ENCODE data around the gene RAB35.

Gene RAB35

DNA sequence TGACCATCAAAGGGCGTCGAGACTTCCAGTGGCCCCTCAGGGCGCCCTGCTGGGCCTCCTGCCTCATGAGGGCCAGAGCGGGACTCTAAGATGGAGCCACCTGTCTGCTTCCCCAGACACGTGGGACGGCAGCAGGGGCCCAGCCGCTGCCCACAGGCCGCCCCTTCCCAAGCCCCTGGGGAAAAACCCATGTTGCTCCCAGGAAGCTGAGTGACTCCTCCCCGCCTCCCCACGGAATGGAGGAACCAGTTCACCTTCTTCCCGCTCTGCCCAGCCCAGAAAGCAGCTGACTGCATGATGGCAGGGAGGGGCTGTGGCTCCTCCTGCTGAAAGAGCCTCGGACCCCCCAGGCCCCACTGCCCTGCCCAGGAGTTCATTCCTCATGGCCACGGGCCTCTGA is 14.9 kb downstream of the RAB35 start:
- no peak for DNase-seq (ENCODE audit: low spot score)
- TF ChIP-seq CTCF (IDR thresholded peaks at IDR 0.05; ENCODE audit: extremely low read depth, insufficient read depth, missing control alignments): no peak
- in situ Hi-C loops (cut with MboI; ENCODE audit: low pct_unique_long_range_greater_than_20kb, low sequenced_read_pairs, unreplicated experiment): no loop called here

DNA sequence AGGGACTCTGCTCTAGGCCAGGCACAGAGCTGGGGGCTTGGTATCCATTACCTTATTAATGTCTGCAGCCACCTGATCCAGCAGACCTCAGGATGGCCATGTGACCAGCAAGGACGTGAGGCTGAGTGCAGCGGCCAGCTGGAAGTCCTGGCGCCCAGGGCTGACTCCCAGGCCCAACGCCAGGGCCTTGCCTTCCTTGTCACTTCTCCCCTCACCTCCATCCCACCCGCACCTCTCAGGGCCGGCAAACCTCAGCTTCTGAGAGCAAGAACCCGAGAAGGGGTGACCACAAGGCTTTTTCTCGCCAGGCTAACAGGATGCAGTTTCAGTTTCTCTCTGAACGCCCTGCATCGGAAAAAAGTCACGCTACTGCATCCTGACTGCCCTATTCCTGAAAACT is 15.4 kb downstream of the RAB35 start:
- peak; percentile 59 for DNase-seq (ENCODE audit: low spot score)
- TF ChIP-seq CTCF (IDR thresholded peaks at IDR 0.05; ENCODE audit: extremely low read depth, insufficient read depth, missing control alignments): no peak
- in situ Hi-C loops (cut with MboI; ENCODE audit: low pct_unique_long_range_greater_than_20kb, low sequenced_read_pairs, unreplicated experiment): no loop called here

DNA sequence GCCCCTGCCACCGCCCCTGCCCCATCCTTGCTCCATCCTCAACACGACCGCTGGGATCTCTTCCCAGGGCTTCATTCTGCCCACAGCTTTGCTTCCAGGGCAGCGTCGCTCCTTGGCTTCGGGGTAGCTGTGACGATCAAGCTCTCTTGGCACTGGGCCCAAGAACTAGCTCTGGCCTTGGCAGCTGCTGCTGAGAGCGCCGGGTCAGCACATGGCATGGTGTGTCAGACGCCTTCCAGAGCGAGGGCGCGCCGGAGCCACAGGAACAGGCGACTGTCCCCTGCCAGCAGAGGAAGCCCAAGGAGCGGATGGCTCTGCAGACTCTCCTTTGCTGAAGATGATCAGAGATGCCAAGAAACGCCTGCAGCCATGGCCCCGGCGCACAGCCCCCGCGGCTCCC is 15.9 kb downstream of the RAB35 start:
- in situ Hi-C loops (cut with MboI; ENCODE audit: low pct_unique_long_range_greater_than_20kb, low sequenced_read_pairs, unreplicated experiment): no loop called here
- no peak for TF ChIP-seq CTCF (IDR thresholded peaks at IDR 0.05; ENCODE audit: extremely low read depth, insufficient read depth, missing control alignments)
- no peak for DNase-seq (ENCODE audit: low spot score)

DNA sequence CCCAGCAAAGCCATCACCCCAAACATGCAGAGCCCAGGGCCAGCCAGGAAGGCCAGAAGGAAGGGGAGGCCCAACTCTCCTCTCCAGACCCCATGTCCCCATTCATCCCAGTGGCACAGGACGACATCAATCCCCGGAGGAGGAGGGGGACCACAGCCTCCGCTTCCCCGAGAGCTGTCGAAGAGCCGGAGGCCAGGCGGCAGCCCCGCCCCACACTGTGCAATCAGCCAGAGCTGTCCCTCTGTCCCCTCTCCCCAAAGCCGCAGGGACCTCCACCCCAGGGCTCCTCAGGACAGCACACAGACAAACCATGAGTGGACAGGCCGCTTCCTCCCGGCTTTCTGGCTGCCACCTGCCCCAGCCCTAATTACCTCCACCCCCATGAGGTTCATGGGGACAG is 16.8 kb downstream of the RAB35 start:
- DNase-seq (ENCODE audit: low spot score): no peak
- TF ChIP-seq CTCF (IDR thresholded peaks at IDR 0.05; ENCODE audit: extremely low read depth, insufficient read depth, missing control alignments): no peak
- in situ Hi-C loops (cut with MboI; ENCODE audit: low pct_unique_long_range_greater_than_20kb, low sequenced_read_pairs, unreplicated experiment): loop anchor here (25.0 kb wide), 1 partner anchor 412 kb away; no protein-coding TSS in a partner anchor

DNA sequence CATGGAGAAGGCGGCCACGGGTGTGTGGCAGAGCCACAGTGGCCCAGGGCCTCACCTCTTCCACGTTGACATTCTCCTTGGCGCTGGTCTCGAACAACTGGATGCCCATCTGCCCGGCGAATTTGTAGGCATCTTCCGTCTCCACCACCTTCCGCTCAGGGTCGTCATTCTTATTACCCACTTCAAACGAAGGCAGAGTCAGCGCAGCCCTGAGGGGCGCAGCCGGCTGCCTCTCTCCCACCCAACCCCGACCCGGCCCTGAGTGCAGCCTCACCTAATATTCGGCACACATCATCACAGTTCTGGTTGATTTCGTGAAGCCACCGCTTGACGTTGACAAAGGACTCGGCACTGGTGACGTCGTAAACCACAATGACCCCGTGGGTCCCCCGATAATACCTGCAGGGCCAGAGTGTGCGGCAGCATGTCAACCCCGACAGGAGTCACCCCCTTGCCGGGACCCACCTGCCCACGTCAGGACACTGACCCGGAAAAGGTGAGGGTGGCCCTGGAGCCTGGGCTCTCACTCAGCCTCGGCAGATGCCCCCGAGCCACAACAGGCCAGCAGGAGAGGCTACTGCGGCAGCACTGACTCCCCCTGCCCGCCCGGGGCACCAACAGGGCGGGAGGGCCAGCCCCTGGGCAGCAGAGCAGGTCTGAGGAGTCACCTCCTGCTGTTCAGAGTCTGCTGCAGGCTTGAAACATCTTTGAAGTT is 17.6 kb downstream of the RAB35 start:
- in situ Hi-C loops (cut with MboI; ENCODE audit: low pct_unique_long_range_greater_than_20kb, low sequenced_read_pairs, unreplicated experiment): loop anchor here (25.0 kb wide), 1 partner anchor 412 kb away; no protein-coding TSS in a partner anchor
- DNase-seq (ENCODE audit: low spot score): no peak
- no peak for TF ChIP-seq CTCF (IDR thresholded peaks at IDR 0.05; ENCODE audit: extremely low read depth, insufficient read depth, missing control alignments)

DNA sequence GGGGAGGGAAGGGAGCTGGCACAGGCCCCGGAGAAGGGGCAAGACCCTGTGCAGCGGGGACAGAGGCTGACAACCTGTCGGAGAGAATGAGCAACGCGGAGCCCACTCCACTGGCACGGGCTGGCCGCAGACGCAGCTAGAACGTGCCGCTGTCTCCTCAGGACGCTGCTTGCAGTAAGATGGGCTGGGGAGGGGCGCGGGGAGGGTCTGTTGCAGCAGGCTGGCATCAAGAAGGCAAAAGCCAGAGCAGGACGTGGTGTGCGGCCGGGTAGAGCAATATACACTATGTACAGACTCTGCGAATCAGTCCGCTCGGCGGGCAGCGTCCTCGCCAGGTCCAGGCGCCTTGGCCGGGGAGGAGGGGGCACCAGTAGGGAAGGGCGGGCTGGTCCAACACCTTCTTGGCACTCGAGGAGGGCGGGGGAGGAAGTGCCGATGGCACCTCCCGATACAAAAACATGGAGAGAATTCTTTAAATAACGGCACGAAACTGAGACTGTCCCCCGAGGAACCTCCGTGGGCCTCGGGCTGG is 19.8 kb downstream of the RAB35 start:
- no peak for DNase-seq (ENCODE audit: low spot score)
- TF ChIP-seq CTCF (IDR thresholded peaks at IDR 0.05; ENCODE audit: extremely low read depth, insufficient read depth, missing control alignments): no peak
- in situ Hi-C loops (cut with MboI; ENCODE audit: low pct_unique_long_range_greater_than_20kb, low sequenced_read_pairs, unreplicated experiment): loop anchor here (25.0 kb wide), 1 partner anchor 409 kb away; no protein-coding TSS in a partner anchor

All from GM13977 (cell line).